Hematopoietic multipotent progenitor cell treated with erythropoietin and hydrocortisone succinate and interleukin-3 and kit ligand, for 8 days (in vitro differentiated cells): Measurements from ENCODE around the gene SPTBN5.

Experiments
- DNase-seq: peaks from one replicate; pipeline ENCODE4 v3.0.0-alpha.2; 2015

Gene SPTBN5

DNA sequence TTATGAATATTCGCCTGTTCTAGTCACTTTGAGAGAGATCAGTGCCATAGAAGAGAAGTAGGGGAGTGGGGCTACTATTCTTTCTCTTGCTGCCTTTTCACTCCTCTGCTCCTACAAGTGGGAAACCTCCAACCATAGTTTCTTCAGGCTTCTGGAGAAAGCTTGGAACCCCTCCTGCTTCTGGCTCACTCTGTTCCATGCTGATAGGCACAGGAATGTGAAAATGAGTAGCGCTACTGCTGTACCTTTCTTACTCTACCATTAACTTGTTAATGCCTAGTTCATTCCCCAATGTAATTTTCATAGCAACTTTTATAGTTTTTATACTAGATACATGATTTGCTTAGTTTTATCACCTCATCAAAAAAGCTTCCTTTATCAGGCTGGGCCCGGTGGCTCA is 92.7 kb downstream of the SPTBN5 start:
- DNase-seq = no peak

DNA sequence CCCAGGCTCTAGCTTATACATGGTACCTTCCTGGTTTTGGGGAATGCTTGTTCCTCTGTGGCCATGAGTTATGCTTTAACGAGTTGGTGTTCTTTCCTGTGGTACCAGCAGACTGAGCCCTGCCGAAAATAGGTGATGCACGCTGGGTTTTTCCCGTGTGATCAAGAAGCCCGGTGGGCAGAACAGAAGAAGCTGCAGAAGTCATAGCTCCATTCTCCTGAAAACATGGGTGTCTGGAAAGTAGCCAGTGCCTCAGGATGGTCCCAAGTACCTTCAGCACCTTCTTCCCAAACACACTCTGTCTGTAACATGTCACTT is 94.4 kb downstream of the SPTBN5 start:
- DNase-seq = no peak

DNA sequence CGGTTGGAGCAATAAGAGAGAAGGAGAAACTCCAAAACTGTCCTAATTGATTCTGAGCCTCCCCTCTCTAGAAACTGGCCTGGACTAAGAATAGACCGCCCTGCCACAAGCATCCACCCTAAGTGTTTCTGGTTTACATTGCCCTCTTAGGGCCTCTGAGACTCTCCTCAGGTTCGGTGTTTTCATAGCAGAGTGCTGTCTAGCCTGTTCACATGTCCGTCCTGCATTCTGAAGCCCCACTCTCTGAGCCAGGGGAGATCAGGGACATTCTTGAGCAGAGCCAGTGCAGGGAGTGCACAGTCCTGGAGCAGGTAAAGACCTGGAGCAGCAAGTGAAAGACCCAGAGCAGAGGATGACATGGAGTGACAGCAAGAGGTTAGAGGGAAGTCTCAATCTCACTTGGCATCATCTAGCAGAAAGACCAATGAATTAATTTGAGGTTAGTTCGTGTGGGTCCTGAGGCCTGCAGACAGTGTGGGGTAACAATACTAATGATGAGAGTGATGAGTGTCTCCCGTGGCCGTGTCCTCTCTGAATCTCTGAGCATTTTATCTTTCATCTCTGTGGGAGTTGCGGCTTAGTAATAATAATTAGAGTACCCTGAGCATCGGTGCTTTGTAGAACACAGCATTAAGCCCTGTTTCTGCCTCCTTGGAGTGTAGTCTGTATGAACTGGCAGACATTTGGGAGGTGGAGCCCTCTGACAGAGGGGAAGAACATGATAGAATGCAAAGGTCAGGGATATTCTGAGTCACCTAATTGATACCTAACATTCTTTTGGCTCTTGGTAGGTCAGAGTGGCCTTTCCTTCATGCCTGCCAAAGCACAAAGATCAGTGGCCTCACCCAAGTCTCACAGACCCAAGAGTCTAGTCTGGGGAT is 95.0 kb downstream of the SPTBN5 start:
- DNase-seq = no peak
